SK-N-SH treated with all-trans-retinoic acid at 6 μM for 48 hours (cell line): ENCODE results near the gene VCPKMT.

ENCODE experiments used
- ARNTL ChIP-seq: fragments of 450-650 bp; formaldehyde crosslinking; IDR thresholded peaks from 2 replicates; pipeline ENCODE4 v1.5.0; 2020; ENCODE audit warnings: low read depth, mild to moderate bottlenecking, moderate library complexity, borderline replicate concordance
- CSRNP3 ChIP-seq: fragments of 250-450 bp; sonication (Bioruptor Pico); IDR thresholded peaks from 2 replicates; pipeline ENCODE4 v1.5.1; 2021; ENCODE audit warnings: mild to moderate bottlenecking, moderate library complexity
- PATZ1 ChIP-seq: fragments of 250-450 bp; sonication (Bioruptor Pico); IDR thresholded peaks from 2 replicates; pipeline ENCODE4 v1.8.0; 2020; ENCODE audit warnings: mild to moderate bottlenecking, moderate library complexity, borderline replicate concordance
- POU6F1 ChIP-seq: fragments of 250-450 bp; sonication (Bioruptor Pico); IDR thresholded peaks from 2 replicates; pipeline ENCODE4 v1.8.0; 2021; ENCODE audit warnings: low read depth, mild to moderate bottlenecking, moderate library complexity, borderline replicate concordance
- RARB ChIP-seq: fragments of 250-450 bp; sonication (Bioruptor Pico); IDR thresholded peaks from 2 replicates; pipeline ENCODE4 v1.8.0; 2021; ENCODE audit warnings: mild to moderate bottlenecking, moderate library complexity
- SNAI2 ChIP-seq: fragments of 250-450 bp; sonication (Bioruptor Pico); IDR thresholded peaks from 2 replicates; pipeline ENCODE4 v1.5.0; 2020; ENCODE audit warnings: mild to moderate bottlenecking, moderate library complexity
- TOX ChIP-seq: fragments of 250-450 bp; sonication (Bioruptor Pico); IDR thresholded peaks from 2 replicates; pipeline ENCODE4 v1.8.0; 2021; ENCODE audit warnings: mild to moderate bottlenecking, moderate library complexity, borderline replicate concordance
- TSHZ2 ChIP-seq: fragments of 250-450 bp; sonication (Bioruptor Pico); IDR thresholded peaks from 2 replicates; pipeline ENCODE4 v1.5.0; 2020; ENCODE audit warnings: mild to moderate bottlenecking, moderate library complexity
- ZFP3 ChIP-seq: fragments of 250-450 bp; sonication (Bioruptor Pico); IDR thresholded peaks from 2 replicates; pipeline ENCODE4 v1.5.0; 2020; ENCODE audit warnings: mild to moderate bottlenecking, moderate library complexity
- ZFP30 ChIP-seq: fragments of 450-650 bp; formaldehyde crosslinking; IDR thresholded peaks from 2 replicates; pipeline ENCODE4 v1.5.0; 2022; ENCODE audit warnings: mild to moderate bottlenecking, moderate library complexity
- ZNF565 ChIP-seq: fragments of 450-650 bp; formaldehyde crosslinking; conservative IDR thresholded peaks from 2 replicates; pipeline ENCODE4 v1.5.0; 2020; ENCODE audit warnings: low read depth, mild to moderate bottlenecking, moderate library complexity
- ZNF70 ChIP-seq: fragments of 450-650 bp; formaldehyde crosslinking; IDR thresholded peaks from 2 replicates; pipeline ENCODE4 v1.5.0; 2020; ENCODE audit warnings: mild to moderate bottlenecking, moderate library complexity

GRCh38 chr14:50117456-50117855, 1.1 kb upstream of the VCPKMT start:
- TF ChIP-seq ZFP3 (CRISPR knock-in tag) (no peak), PATZ1 (no peak), ARNTL (CRISPR knock-in tag) (no peak), CSRNP3 (CRISPR knock-in tag) (no peak), TSHZ2 (CRISPR knock-in tag) (no peak), ZFP30 (CRISPR knock-in tag) (no peak), POU6F1 (CRISPR knock-in tag) (no peak), RARB (CRISPR knock-in tag) (no peak), ZNF70 (CRISPR knock-in tag) (no peak), ZNF565 (CRISPR knock-in tag) (no peak), TOX (CRISPR knock-in tag) (no peak), SNAI2 (CRISPR knock-in tag) (no peak)
